ENCODE results near the gene RAET1L. TPM values are rescaled to one million over a fixed set of nuclear protein-coding genes. Genes with fewer than 3 reads are reported as not detected.

Gene RAET1L
- total and polyA plus RNA-seq, 2 experiments from 2014 or later: not detected

DNA sequence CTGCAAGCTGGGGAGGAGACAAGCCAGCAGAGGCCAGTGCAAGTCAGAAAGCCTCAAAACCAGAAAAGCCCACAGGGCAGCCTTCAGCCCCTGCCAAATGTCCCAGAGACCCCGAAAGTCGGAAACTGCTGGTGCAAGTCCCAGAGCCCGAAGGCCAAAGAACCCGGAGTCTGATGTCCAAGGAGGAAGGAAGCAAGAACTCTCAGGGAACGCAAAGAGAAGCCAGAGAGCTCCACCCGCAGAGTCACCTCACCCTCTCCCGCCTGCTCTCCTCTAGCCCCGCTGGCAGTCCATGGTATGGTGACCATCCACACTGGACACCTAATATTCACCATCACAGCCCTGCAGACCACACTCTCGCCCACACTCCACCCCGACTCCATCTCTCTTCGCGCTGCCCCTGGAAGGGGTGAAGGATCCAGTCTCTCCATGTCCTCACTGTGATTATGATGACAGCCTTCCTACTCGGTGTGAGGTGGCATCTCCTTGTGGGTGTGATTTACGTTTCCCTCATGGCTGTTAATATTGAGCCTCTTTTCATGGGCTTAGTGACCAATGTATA lies 33.0 kb upstream of the RAET1L start:
- no peak for DNase-seq
- Histone ChIP-seq H3K4me3 (no peak overlapping the region), H3K79me2 (ENCODE audit: insufficient read depth) (no peaks in the 10 kb centered on the region), H3K4me2 (ENCODE audit: unreplicated experiment) (no peak overlapping the region), H3F3A (ENCODE audit: insufficient read depth) (no peaks in the 10 kb centered on the region), H3K27ac (no peak overlapping the region), H4K20me1 (ENCODE audit: insufficient read depth) (no peaks in the 10 kb centered on the region), H3K27me3 (replicated peaks; ENCODE audit: insufficient read depth) (peaks cover 16% of the 10 kb centered on the region; the same call in 1 of the 2 replicates), H2AFZ (no peak overlapping the region), H3K9me2 (ENCODE audit: insufficient read depth) (no peaks in the 10 kb centered on the region), H3K4me1 (ENCODE audit: insufficient read depth) (no peaks in the 10 kb centered on the region), H3K36me3 (ENCODE audit: low read depth) (no peaks in the 10 kb centered on the region), H3K9me3 (ENCODE audit: low read depth) (no peaks in the 10 kb centered on the region), H3K9ac (no peak overlapping the region)
- no peak for TF ChIP-seq EZH2phosphoT487 (IDR thresholded peaks at IDR 0.05; ENCODE audit: insufficient read depth, low read depth)
- no peak for TF ChIP-seq EZH2 (IDR thresholded peaks at IDR 0.05; ENCODE audit: insufficient read depth, poor library complexity, severe bottlenecking)
- 86 to 89% methylated on average over 13 to 14 of the region's 14 CpGs for WGBS, 2 experiments (ENCODE audit: low coverage in 1 of 2, low lambda C conversion rate in 2 of 2, missing lambda C conversion rate in 2 of 2)
- in situ Hi-C loops (cut with MboI): loop anchor here (25.0 kb wide), 1 partner anchor 754 kb away; no protein-coding TSS in a partner anchor

DNA sequence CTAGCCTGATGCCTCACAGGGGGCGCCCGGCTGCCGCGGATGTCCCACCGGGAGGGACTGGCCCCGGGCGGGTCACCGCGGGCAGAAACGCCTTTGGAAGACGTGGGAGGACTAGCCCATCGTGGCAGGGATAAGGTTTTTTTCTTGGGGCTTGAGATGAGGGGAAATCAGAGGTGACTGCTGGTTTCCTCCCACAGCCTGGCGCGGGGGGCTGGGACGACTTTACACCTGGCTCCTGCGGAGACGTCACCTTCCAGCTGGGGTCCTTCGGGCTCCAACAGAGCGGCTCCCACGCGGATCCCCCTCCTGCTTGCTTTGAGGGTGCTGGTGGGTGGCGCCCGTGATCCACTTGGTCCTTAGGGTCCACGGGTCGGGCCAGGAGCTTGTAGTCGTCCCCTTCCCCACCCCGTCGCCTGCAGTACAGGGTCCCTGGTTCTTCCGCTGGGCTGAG lies 32.2 kb upstream of the RAET1L start:
- H3K9me2 ChIP-seq (ENCODE audit: insufficient read depth): no peaks in the 10 kb centered on the region
- H3K27ac ChIP-seq: no peak overlapping the region
- H3K4me2 ChIP-seq (ENCODE audit: unreplicated experiment): no peak overlapping the region
- H3K9me3 ChIP-seq (ENCODE audit: low read depth): no peaks in the 10 kb centered on the region
- no peaks in the 10 kb centered on the region for H3K79me2 ChIP-seq (ENCODE audit: insufficient read depth)
- H3K4me3 ChIP-seq: no peak overlapping the region
- no peaks in the 10 kb centered on the region for H3K4me1 ChIP-seq (ENCODE audit: insufficient read depth)
- H4K20me1 ChIP-seq (ENCODE audit: insufficient read depth): no peaks in the 10 kb centered on the region
- DNase-seq: no peak
- H3K9ac ChIP-seq: no peak overlapping the region
- H2AFZ ChIP-seq: no peak overlapping the region
- H3K36me3 ChIP-seq (ENCODE audit: low read depth): no peaks in the 10 kb centered on the region
- no peaks in the 10 kb centered on the region for H3F3A ChIP-seq (ENCODE audit: insufficient read depth)
- TF ChIP-seq EZH2phosphoT487 (IDR thresholded peaks at IDR 0.05; ENCODE audit: insufficient read depth, low read depth) (no peak), EZH2 (IDR thresholded peaks at IDR 0.05; ENCODE audit: insufficient read depth, poor library complexity, severe bottlenecking) (no peak)
- WGBS, 2 experiments (ENCODE audit: low coverage in 1 of 2, low lambda C conversion rate in 2 of 2, missing lambda C conversion rate in 2 of 2): 72 to 74% methylated on average over 29 of the region's 29 CpGs
- H3K27me3 ChIP-seq (replicated peaks; ENCODE audit: insufficient read depth): peaks cover 20% of the 10 kb centered on the region
- in situ Hi-C loops (cut with MboI): loop anchor here (25.0 kb wide), 1 partner anchor 755 kb away; no protein-coding TSS in a partner anchor

GRCh38 chr6:150056916-150057315 lies 31.6 kb upstream of the RAET1L start:
- no peak for DNase-seq
- Histone ChIP-seq H3K79me2 (ENCODE audit: insufficient read depth) (no peaks in the 10 kb centered on the region), H2AFZ (no peak overlapping the region), H3K4me3 (no peak overlapping the region), H3F3A (ENCODE audit: insufficient read depth) (no peaks in the 10 kb centered on the region), H3K9ac (no peak overlapping the region), H3K9me3 (ENCODE audit: low read depth) (no peaks in the 10 kb centered on the region), H3K27me3 (replicated peaks; ENCODE audit: insufficient read depth) (peaks cover 20% of the 10 kb centered on the region), H4K20me1 (ENCODE audit: insufficient read depth) (no peaks in the 10 kb centered on the region), H3K36me3 (ENCODE audit: low read depth) (no peaks in the 10 kb centered on the region), H3K4me1 (ENCODE audit: insufficient read depth) (no peaks in the 10 kb centered on the region), H3K4me2 (ENCODE audit: unreplicated experiment) (no peak overlapping the region), H3K27ac (no peak overlapping the region), H3K9me2 (ENCODE audit: insufficient read depth) (no peaks in the 10 kb centered on the region)
- WGBS, 2 experiments (ENCODE audit: low coverage in 1 of 2, low lambda C conversion rate in 2 of 2, missing lambda C conversion rate in 2 of 2): 38 to 40% methylated on average over 4 of the region's 4 CpGs
- TF ChIP-seq EZH2phosphoT487 (IDR thresholded peaks at IDR 0.05; ENCODE audit: insufficient read depth, low read depth): no peak
- in situ Hi-C loops (cut with MboI): loop anchor here (25.0 kb wide), 1 partner anchor 755 kb away; no protein-coding TSS in a partner anchor

GRCh38 chr6:150056156-150056555 lies 30.8 kb upstream of the RAET1L start:
- Histone ChIP-seq H3K36me3 (ENCODE audit: low read depth) (no peaks in the 10 kb centered on the region), H3F3A (ENCODE audit: insufficient read depth) (no peaks in the 10 kb centered on the region), H4K20me1 (ENCODE audit: insufficient read depth) (no peaks in the 10 kb centered on the region), H3K9ac (no peak overlapping the region), H3K27me3 (replicated peaks; ENCODE audit: insufficient read depth) (peaks cover 20% of the 10 kb centered on the region), H3K9me3 (ENCODE audit: low read depth) (no peaks in the 10 kb centered on the region), H3K4me2 (ENCODE audit: unreplicated experiment) (no peak overlapping the region), H3K27ac (no peak overlapping the region), H3K79me2 (ENCODE audit: insufficient read depth) (no peaks in the 10 kb centered on the region), H2AFZ (no peak overlapping the region), H3K9me2 (ENCODE audit: insufficient read depth) (no peaks in the 10 kb centered on the region), H3K4me1 (ENCODE audit: insufficient read depth) (no peaks in the 10 kb centered on the region), H3K4me3 (no peak overlapping the region)
- WGBS, 2 experiments (ENCODE audit: low coverage in 1 of 2, low lambda C conversion rate in 2 of 2, missing lambda C conversion rate in 2 of 2): 85 to 89% methylated on average over 12 of the region's 12 CpGs
- in situ Hi-C loops (cut with MboI): loop anchor here (25.0 kb wide), 1 partner anchor 756 kb away; no protein-coding TSS in a partner anchor
- TF ChIP-seq EZH2phosphoT487 (IDR thresholded peaks at IDR 0.05; ENCODE audit: insufficient read depth, low read depth) (no peak), EZH2 (IDR thresholded peaks at IDR 0.05; ENCODE audit: insufficient read depth, poor library complexity, severe bottlenecking) (no peak)
- no peak for DNase-seq

Measured in GM23248 (cell line).